Rectal smooth muscle tissue (tissue), 1 donor: ENCODE data around the gene NDRG2.
"Not testable (repeated sequence)": the region's sequence is repeated elsewhere in the genome, so short reads cannot be mapped to it uniquely, and the experiment has no call there.

Experiments used
- H3K27ac ChIP-seq: one replicate; pipeline ENCODE4 v1.7.0; 2013; ENCODE audit warnings: low read depth, low read length, inconsistent platforms
- H3K27me3 ChIP-seq: one replicate; pipeline ENCODE4 v1.7.0; 2013; ENCODE audit warnings: low read length; ENCODE audit not compliant: control insufficient read depth, insufficient read depth
- H3K36me3 ChIP-seq: one replicate; pipeline ENCODE4 v1.7.0; 2013; ENCODE audit warnings: low read length; ENCODE audit not compliant: control insufficient read depth, insufficient read depth
- H3K4me1 ChIP-seq: one replicate; pipeline ENCODE4 v1.7.0; 2013; ENCODE audit warnings: low read length; ENCODE audit not compliant: control insufficient read depth, insufficient read depth
- H3K4me3 ChIP-seq: one replicate; pipeline ENCODE4 v1.7.0; 2013; ENCODE audit warnings: low read length
- H3K9ac ChIP-seq: one replicate; pipeline ENCODE4 v1.7.0; 2013; ENCODE audit warnings: low read length

The NDRG2 gene

DNA sequence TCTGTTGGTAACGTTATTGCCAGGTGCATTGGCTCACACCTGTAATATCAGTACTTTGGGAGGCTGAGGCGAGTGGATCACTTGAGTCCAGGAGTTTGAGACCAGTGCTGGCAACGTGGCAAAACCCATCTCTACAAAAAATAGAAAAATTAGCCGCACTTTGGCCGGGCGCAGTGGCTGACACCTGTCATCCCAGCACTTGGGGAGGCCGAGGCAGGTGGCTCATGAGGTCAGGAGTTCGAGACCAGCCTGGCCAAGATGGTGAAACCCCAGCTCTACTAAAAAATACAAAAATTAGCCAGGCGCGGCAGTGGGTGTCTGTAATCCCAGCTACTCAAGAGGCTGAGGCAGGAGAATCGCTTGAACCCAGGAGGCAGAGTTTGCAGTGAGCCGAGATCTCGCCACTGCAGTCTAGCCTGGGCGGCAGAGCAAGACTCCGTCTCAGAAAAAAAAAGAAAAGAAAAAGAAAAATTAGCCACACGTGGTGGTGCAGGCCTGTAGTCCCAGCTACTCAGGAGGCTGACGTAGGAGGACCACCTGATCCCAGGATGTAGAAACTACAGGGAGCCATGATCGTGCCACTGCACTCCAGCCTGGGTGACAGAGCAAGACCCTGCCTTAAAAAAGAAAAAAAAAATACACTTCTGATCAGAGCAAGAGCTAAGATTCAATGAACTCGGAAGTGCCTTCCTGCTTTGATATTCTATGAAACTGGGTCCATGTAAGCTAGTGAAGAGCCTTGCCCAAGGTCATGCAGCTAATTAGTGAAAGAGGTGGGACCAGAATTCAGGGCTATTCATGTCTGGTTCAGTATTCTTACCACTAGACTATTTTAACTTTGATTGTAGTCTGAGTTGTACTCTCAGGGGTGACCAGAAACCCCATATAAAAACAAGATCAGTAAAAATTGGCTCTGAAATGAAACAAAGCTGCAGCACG lies 28.6 kb upstream of the NDRG2 start:
- no peaks in the 10 kb centered on the region for H3K36me3 ChIP-seq
- no peak overlapping the region for H3K4me3 ChIP-seq
- no peaks in the 10 kb centered on the region for H3K27me3 ChIP-seq
- H3K9ac ChIP-seq, result no peak overlapping the region
- no peak overlapping the region for H3K27ac ChIP-seq
- no peaks in the 10 kb centered on the region for H3K4me1 ChIP-seq

DNA sequence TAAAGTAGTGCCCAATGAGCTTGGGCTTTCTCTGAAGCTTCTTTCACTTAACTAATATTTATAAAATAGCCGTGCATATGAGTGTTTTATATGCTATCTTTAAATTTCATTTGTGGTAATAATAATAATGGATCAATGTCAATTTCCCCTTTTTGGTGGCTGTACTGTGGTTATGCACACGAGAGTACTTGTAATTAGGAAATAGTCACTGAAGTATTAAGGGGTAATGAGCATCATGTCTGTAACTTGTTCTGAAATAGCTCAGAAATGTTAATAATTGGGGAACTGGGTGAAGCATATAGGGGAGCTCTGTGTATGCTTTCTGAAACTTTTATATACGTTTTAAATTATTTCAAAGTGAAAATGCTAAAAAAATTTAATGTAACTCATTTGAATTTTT lies 25.7 kb upstream of the NDRG2 start:
- Histone ChIP-seq H3K4me3 (no peak overlapping the region), H3K9ac (no peak overlapping the region), H3K4me1 (no peaks in the 10 kb centered on the region), H3K27ac (no peak overlapping the region), H3K36me3 (no peaks in the 10 kb centered on the region), H3K27me3 (no peaks in the 10 kb centered on the region)

GRCh38 chr14:21049271-21049673 lies 24.4 kb upstream of the NDRG2 start:
- Histone ChIP-seq H3K27me3 (no peaks in the 10 kb centered on the region), H3K27ac (no peak overlapping the region), H3K4me3 (no peak overlapping the region), H3K4me1 (no peaks in the 10 kb centered on the region), H3K36me3 (no peaks in the 10 kb centered on the region), H3K9ac (no peak overlapping the region)

GRCh38 chr14:21048638-21049037 lies 23.8 kb upstream of the NDRG2 start:
- H3K4me3 ChIP-seq, result no peak overlapping the region
- no peak overlapping the region for H3K27ac ChIP-seq
- H3K4me1 ChIP-seq, result no peaks in the 10 kb centered on the region

DNA sequence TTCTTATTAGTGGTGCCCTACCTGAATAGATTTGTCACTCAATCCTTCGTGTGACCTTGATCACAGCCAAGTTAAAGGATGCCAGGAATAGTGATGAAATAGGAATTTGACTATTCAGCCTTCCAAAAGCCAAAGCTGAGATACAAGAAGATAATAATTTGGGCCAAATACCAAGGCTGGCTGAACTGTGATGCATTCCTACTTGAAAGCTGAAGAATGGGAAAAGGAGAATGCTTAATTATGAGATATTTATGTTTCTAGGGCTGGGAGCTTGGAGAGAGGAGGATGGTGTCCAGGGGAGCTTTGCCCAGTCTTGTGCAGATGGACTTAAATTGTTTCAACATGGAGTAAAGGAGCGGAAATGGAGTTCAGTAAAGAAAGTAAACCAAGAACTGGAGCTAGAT lies 22.5 kb upstream of the NDRG2 start:
- no peak overlapping the region for H3K27ac ChIP-seq
- H3K4me1 ChIP-seq, result no peaks in the 10 kb centered on the region
- H3K36me3 ChIP-seq, result no peaks in the 10 kb centered on the region
- H3K4me3 ChIP-seq, result no peak overlapping the region
- H3K9ac ChIP-seq, result no peak overlapping the region
- H3K27me3 ChIP-seq, result no peaks in the 10 kb centered on the region

More at GRCh38 chr14:21048638-21049037, 23.8 kb upstream of the NDRG2 start:
- Histone ChIP-seq H3K27me3 (no peaks in the 10 kb centered on the region), H3K9ac (no peak overlapping the region), H3K36me3 (no peaks in the 10 kb centered on the region)

GRCh38 chr14:21043974-21044618 lies 19.2 kb upstream of the NDRG2 start:
- Histone ChIP-seq H3K27me3 (no peaks in the 10 kb centered on the region), H3K36me3 (no peaks in the 10 kb centered on the region), H3K4me1 (peaks cover 10% of the 10 kb centered on the region), H3K9ac (no peak overlapping the region), H3K4me3 (no peak overlapping the region), H3K27ac (no peak overlapping the region)

DNA sequence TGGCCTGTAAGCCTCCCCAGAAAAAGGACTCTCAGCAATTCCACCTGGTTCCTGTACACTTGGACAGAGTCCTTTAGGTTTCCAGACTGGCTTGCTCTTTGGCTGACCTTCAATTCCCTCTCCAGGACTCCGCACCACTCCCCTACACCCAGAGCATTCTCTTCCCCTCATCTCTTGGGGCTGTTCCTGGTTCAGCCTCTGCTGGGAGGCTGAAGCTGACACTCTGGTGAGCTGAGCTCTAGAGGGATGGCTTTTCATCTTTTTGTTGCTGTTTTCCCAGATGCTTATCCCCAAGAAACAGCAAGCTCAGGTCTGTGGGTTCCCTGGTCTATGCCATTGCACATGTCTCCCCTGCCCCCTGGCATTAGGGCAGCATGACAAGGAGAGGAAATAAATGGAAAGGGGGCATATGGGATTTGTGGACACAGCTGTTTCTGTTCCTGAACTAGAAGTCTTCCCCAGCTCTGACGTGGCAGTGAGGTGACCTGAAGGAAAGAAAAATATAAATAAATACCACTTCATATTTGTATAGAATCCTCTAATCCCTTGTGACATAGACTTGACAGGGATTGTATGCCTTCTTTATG lies 18.6 kb upstream of the NDRG2 start:
- Histone ChIP-seq H3K36me3 (no peaks in the 10 kb centered on the region), H3K4me3 (no peak overlapping the region), H3K27ac (no peak overlapping the region), H3K27me3 (no peaks in the 10 kb centered on the region), H3K4me1 (peaks cover 14% of the 10 kb centered on the region), H3K9ac (no peak overlapping the region)

- no peak overlapping the region for H3K27ac ChIP-seq
- no peak overlapping the region for H3K9ac ChIP-seq
- peaks cover 16% of the 10 kb centered on the region for H3K4me1 ChIP-seq
Observed at GRCh38 chr14:21042918-21043317, 18.1 kb upstream of the NDRG2 start.

DNA sequence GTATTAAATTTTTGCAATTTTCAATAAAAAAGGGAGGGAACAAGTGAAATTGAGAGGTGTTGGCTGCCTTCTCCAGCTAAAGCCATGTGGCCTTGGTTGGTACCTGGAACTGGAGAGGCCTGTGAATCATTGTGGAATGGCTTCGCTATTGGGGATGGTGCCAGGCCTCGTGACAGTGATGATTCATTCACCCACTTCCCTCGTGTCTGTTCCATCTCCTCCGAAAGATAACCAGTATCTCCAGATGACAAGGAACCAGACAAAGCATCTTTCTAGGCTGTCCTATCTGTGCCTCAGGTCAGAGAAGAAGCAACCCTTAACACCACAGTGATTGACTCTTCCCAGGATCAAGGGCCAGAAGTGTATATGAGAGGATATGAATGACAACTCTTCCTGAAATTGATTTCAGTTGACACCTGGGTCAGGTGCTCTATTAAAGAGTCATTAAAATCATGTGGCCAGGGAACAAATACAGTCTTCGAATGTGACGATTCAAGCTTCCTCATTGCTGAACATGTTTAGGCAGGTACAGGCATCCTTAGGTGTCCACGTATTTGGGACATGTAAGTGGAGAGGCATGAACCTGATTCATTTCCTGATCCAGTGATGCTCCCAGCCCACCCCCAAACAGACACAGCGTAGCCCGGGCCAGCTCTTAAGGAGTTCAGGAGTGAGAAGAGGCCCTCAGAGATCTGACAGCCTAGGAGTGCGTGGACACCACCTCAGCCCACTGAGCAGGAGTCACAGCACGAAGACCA lies 17.0 kb upstream of the NDRG2 start, which contains the start of gene RNASE7:
Gene RNASE7 (plus strand): TSS at position 687 of the 758 bp plus-strand sequence. CDS start 631 bp downstream, outside the sequence.
- no peaks in the 10 kb centered on the region for H3K36me3 ChIP-seq
- H3K4me1 ChIP-seq, result peaks cover 16% of the 10 kb centered on the region
- no peak within 1 kb of the TSS for H3K9ac ChIP-seq
- no peak within 1 kb of the TSS for H3K27ac ChIP-seq
- H3K27me3 ChIP-seq, result no peaks in the 10 kb centered on the region
- H3K4me3 ChIP-seq, result no peak within 1 kb of the TSS

More at GRCh38 chr14:21042918-21043317, 18.1 kb upstream of the NDRG2 start:
- Histone ChIP-seq H3K4me3 (no peak overlapping the region), H3K36me3 (no peaks in the 10 kb centered on the region), H3K27me3 (no peaks in the 10 kb centered on the region)

DNA sequence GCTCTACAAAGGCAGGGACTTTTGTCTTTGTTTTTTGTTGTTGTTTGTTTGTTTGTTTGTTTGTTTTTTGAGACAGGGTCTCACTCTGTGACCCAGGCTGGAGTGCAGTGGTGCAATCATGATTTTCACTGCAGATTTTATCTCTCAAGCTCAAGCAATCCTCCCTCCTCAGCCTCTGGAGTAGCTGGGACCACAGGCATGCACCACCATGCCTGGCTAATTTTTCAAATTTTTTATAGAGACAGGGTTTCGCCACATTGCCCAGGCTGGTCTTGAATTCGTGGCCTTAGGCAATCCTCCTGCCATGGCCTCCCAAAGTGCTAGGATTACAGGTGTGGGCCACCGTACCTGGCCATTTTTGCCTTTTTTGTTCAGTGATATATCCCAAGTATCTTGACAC lies 16.1 kb upstream of the NDRG2 start:
- H3K9ac ChIP-seq, H3K27me3 ChIP-seq, H3K4me3 ChIP-seq, H3K36me3 ChIP-seq, H3K27ac ChIP-seq: not testable (repeated sequence)
- H3K4me1 ChIP-seq, result peaks cover 16% of the 10 kb centered on the region

DNA sequence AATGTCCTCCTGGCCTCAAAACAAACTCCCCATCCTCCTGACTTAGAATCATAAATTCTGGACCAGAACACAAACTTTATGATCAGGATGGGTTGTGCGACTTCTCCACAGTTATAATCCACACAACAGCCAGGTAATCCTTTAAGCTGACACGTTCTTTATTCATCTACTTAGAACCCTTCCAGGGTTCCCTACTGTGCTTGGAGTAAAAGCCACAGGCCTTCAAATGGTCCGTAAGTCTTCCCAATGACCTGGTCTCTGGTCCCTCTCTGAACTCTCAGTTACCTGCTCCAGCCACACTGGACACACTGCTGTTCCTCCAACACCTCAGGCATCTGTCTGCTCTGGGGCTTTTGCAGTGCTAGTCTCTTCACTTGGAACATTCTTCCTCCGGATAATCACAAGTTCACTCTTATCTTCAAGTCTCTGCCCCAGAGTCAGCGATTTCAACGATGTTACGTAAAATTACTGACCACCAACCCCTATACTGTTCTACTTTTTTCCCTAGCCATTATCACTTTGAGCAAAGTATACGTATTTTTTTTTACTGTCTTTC lies 15.6 kb upstream of the NDRG2 start:
- no peaks in the 10 kb centered on the region for H3K36me3 ChIP-seq
- no peak overlapping the region for H3K27ac ChIP-seq
- no peak overlapping the region for H3K9ac ChIP-seq
- no peak overlapping the region for H3K4me3 ChIP-seq
- no peaks in the 10 kb centered on the region for H3K27me3 ChIP-seq
- H3K4me1 ChIP-seq, result peaks cover 16% of the 10 kb centered on the region
